HG02840 (cell line): ENCODE data around the gene PRRG4.

Experiments used
- ATAC-seq: cut with Tn5 transposase; IDR thresholded peaks from one replicate; pipeline ENCODE4 v1.9.1; 2021; ENCODE audit warnings: mild to moderate bottlenecking, moderate library complexity, moderate number of reproducible peaks; ENCODE audit not compliant: unreplicated experiment, low FRiP score

The PRRG4 gene

GRCh38 chr11:32905028-32905667 lies 75.4 kb downstream of the PRRG4 start:
- ATAC-seq = no peak
